ENCODE results near the gene UCN3.
"Not testable (repeated sequence)": the region's sequence is repeated elsewhere in the genome, so short reads cannot be mapped to it uniquely, and the experiment has no call there.

UCN3 gene

DNA sequence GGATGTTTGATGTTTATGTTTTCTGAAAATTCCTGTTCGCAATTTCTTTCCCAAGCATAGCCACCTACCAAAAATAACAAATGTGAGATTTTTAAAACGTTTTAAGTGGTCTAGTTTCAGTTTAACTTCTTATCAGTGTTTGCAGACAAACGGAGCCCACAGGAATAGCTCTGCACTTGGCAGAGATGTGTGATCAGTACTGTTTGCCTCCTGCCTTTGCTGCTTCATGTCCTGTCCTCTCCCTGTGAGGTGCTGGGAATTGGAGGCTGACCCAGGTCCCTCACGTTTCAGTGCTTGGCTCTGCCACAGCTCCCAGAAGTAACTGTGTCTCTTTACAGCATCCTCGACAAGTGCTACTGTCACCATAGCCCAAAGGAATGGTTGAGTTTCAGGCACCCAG lies 1.2 kb downstream of the UCN3 start:
- DNase-seq (ENCODE audit: low read depth, low spot score) = no peak

- DNase-seq (ENCODE audit: low read depth, low spot score) = no peak
Observed at GRCh38 chr10:5369362-5370158, 4.8 kb downstream of the UCN3 start.

DNA sequence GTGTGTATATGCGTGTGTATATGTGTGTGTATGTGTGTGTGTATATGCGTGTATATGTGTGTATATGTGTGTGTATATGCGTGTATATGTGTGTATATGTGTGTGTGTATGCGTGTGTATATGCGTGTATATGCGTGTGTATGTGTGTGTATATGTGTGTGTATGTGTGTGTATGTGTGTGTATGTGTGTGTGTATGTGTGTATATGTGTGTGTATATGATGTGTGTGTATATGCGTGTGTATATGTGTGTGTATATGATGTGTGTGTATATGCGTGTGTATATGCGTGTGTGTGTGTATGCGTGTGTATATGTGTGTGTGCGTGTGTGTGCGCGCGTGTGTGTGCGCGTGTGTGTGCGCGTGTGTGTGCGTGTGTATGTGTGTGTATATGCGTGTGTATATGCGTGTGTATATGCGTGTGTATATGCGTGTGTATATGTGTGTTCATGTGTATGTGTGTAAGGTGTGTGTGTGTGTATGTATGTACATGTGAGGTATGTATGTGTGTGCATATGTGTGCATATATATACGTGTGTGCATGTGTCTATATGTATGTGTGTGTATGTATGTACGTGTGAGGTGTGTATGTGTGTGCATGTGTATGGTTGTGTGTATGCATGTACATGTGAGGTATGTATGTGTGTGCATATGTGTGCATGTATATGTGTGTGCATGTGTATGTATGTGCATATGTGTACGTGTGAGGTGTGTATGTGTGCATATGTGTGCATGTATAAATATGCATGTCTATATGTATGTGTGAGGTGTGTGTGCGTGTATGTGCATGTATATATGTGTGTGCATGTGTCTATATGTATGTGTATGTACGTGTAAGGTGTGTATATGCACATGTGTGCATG lies 6.0 kb downstream of the UCN3 start:
- no peak for DNase-seq (ENCODE audit: low read depth, low spot score)

GRCh38 chr10:5373307-5373706 lies 8.5 kb downstream of the UCN3 start:
- no peak for DNase-seq (ENCODE audit: low read depth, low spot score)

DNA sequence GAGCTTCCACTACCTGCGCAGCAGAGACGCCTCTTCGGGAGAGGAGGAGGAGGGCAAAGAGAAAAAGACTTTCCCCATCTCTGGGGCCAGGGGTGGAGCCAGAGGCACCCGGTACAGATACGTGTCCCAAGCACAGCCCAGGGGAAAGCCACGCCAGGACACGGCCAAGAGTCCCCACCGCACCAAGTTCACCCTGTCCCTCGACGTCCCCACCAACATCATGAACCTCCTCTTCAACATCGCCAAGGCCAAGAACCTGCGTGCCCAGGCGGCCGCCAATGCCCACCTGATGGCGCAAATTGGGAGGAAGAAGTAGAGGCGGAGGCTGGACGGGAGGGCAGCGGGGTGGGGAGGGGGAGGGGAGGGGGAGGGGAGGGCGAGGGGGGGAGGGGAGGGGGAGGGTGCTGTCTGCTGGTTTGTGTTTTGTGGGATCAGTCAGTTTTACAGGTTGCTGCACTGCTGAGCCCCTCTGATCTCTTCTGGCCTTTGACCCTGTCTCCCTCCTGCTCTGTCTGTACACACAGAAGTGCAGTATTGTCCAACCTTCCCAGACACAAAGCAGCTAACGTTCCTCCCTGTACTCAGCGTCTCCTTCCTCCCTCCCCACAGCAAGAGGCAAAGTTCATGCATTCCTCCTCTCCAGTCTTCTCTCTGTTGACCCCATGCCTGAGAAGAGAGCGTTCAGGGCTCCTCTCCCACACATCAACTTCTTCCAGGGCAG lies 9.3 kb downstream of the UCN3 start:
- DNase-seq (ENCODE audit: low read depth, low spot score) = no peak

GRCh38 chr10:5376450-5376849 lies 11.7 kb downstream of the UCN3 start:
- no peak for DNase-seq (ENCODE audit: low read depth, low spot score)

- DNase-seq (ENCODE audit: low read depth, low spot score) = not testable (repeated sequence)
Observed at GRCh38 chr10:5379202-5379601, 14.4 kb downstream of the UCN3 start.

DNA sequence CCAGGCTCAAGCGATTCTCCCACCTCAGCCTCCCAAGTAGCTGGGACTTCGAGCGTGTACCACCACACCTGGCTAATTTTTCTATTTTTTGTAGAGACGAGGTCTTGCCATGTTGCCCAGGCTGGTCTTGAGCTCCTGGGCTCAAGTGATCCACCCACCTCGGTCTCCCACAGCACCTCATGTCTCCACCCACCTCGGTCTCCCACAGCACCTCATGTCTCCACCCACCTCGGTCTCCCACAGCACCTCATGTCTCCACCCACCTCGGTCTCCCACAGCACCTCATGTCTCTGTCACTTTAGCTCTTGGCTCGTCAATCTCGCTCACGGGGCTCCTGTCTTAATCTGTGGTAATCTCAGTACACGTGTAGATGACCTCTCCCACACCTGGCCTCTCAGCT lies 15.6 kb downstream of the UCN3 start:
- not testable (repeated sequence) for DNase-seq (ENCODE audit: low read depth, low spot score)

DNA sequence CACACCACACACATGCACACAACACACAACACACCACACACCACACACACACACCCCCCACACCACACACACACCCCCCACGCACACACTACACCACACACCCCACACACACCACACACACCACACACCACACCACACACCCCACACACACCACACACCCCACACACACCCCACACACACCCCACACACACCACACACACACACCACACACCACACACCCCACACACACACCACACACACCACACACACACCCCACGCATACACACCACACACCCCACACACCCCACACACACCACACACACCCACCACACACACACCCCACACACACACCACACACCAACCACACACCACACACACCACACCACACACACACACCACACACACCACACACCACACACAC lies 16.4 kb downstream of the UCN3 start:
- DNase-seq (ENCODE audit: low read depth, low spot score) = no peak

DNA sequence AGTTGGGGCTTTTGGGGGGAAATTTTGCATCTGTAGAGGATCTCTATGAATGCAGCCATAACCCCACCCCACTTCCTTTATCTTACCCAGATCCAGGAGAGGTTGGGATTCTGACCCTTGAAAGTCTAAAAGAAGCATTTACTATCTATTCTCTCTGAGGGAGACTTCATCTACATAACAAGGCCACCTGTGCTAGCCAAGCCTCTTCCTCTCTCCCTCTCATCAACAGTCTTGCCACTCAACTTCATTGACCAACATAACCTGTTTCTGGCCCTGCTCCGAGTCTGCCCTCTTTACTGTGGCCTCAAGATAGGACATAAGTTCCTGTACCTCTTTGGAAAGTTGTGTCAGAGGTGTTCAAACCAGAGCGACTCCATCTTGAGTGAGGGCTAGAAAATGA lies 20.5 kb downstream of the UCN3 start:
- DNase-seq (ENCODE audit: low read depth, low spot score) = no peak

- no peak for DNase-seq (ENCODE audit: low read depth, low spot score)
Observed at GRCh38 chr10:5387169-5387568, 22.4 kb downstream of the UCN3 start.

DNA sequence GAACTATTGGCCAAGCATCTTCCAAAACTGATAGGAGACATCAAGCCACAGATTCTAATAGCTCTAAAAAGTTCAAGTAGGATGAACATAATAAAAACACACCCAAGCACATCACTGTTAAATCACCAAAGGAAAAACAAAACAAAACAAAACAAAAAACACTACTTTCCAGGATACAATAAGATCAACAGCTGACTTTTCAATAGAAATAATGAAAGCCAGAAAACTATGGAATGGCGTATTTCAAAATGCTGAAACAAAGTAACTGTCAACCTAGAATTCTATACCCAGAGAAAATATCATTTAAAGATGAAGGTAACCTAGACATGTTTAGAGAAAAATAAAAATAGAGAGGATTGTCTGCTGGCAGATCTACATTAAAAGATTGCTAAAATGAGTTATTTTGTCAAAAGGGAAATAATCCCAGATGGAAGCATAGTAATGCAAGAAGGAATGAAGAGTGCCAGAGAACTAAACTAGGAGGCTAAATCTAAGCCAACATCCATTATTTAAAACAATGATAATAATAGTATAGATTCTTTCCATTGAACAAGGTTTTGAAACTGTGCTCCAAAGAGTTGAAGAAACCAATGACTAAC lies 25.9 kb downstream of the UCN3 start:
- DNase-seq (ENCODE audit: low read depth, low spot score) = no peak

GRCh38 chr10:5391790-5392189 lies 27.0 kb downstream of the UCN3 start:
- DNase-seq (ENCODE audit: low read depth, low spot score) = no peak

DNA sequence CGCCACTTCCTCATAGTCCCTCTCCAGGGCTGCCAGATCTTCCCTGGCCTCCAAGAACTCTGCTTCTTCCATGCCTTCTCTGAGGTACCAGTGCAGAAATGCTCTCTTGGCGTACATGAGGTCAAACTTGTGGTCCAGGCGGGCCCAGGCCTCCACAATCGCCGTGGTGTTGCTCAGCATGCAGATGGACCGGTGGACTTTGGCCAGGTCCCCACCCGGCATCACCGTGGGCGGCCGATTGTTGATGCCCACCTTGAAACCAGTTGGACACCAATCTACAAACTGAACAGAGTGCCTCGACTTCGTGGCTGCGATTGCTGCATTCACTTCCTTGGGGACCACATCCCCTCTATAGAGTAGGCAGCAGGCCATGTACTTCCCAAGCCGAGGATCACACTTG lies 28.8 kb downstream of the UCN3 start:
- no peak for DNase-seq (ENCODE audit: low read depth, low spot score)

- DNase-seq (ENCODE audit: low read depth, low spot score) = no peak
Observed at GRCh38 chr10:5395168-5395567, 30.4 kb downstream of the UCN3 start.

DNA sequence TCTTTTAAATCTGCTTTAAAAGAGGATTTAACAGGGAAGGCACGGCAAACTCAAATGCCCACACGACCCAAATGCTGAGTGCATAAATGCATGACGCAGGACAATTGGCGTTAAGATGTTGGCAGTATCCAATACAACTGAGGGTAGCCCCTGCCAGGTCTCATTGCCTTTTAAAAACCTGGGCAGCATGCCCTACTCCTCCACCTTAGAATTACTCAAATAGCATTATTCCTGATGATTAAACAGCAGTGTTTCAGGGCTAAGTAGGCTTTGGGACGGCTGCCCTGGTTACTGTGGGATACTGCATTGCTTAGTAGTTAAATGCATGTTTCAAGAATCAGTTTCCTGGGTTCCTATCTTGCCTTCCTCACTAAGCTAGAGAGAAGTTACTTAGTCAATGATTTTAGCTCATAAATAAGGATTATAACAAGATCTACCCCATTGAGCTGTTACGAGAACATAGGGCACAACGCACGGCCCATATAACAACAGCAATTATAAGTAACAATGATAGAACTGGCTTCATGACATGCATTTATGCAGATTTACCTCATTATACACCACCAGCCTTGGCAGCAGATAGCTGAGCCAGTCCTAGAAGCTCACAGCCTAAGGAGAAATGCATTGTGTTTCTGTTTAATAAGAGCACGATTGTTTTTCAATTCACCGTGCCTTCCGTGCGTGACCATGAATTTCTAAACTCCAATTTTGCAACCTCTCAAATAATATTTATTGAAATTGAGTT lies 32.0 kb downstream of the UCN3 start:
- DNase-seq (ENCODE audit: low read depth, low spot score) = no peak

DNA sequence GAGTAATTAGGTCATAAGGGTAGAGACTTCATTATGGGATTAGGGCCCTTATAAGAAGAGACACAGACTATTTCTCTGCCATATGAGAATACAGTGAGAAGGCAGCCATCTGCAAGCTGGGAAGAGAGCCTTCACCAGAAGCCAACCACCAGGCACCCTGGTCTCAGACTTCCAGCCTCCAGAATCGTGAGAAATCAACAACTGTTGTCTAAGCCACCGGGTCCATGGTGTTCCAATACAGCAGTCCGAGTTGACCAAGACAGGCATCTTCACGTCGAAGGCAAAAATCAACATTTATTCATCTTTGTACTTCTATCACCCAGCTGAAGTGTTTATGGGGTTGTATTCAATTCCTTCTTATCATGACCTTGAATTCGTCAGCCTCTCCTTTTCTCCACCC lies 34.6 kb downstream of the UCN3 start:
- no peak for DNase-seq (ENCODE audit: low read depth, low spot score)

DNA sequence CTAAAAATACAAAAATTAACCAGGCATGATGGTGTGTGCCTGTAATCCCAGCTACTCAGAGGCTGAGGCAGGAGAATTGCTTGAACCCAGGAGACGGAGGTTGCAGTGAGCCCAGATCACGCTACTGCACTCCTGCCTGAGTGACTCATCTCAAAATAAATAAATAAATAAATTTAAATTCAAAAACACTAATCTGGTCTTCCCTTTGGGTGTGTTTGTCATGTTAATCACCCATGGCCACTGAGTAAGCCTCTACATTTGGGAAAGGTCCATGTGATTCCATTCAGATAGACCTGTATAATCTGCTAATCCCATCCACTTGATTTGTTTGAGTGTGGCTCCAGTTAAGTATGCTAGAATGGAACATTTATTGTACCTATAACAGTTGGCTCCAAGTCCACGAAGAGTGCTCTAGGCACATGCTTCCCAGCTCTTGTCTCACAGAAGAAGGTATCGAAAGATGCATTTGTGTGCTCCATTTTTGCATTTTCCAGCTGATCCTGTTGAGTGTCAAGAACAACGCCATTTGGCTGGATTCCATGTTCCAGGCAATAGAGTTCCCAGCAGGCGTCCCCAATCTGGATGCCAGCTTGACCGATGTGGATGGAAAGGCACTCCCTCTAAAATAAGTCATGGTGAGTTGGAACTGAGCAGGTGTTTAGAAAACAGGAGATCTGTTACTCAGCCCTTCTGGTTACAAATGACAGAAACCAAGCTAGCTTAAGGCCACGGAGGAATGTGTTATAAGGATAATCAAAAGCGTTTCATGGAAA lies 35.9 kb downstream of the UCN3 start:
- no peak for DNase-seq (ENCODE audit: low read depth, low spot score)

- no peak for DNase-seq (ENCODE audit: low read depth, low spot score)
Observed at GRCh38 chr10:5402798-5403197, 38.0 kb downstream of the UCN3 start.
